Measurements from ENCODE around the gene PPFIA1.
"Not testable (repeated sequence)": the region's sequence is repeated elsewhere in the genome, so short reads cannot be mapped to it uniquely, and the experiment has no call there.

Gene PPFIA1

GRCh38 chr11:70251659-70252321, 18.7 kb upstream of the PPFIA1 start:
- no peak for DNase-seq (ENCODE audit: low read depth in 1 of 2, low spot score in 1 of 2)

GRCh38 chr11:70252844-70253243, 17.6 kb upstream of the PPFIA1 start:
- DNase-seq (ENCODE audit: low read depth in 1 of 2, low spot score in 1 of 2), result no peak

DNA sequence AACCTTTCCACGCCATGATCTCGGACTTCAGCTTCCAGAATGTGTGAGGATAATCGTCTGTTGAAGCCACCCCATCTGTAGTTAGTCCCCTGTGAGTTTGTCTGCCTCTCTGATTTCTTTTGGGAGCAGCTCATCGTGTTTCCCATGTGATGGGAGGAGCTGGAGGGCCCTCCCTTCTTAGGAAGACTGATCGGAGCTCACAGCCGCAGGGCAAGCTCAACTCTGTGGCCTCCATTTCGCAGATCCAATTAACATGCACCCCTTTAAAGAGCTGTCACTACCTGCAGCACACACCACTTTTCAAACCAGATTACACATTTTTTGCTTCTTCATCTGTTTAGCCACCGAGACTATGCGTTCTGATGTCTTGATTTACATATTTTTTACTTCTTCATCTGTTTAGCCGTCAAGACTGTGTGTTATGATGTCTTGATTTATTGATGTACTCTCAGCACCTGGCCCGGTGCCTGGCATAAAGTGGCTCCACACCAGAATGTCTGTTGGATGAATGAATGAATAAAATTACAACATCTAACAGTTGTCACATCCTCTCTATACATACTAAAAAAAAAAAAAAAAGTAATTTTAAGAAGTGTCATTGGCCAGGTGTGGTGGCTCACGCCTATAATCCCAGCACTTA, 14.9 kb upstream of the PPFIA1 start:
- DNase-seq (ENCODE audit: low read depth in 1 of 2, low spot score in 1 of 2), result no peak

DNA sequence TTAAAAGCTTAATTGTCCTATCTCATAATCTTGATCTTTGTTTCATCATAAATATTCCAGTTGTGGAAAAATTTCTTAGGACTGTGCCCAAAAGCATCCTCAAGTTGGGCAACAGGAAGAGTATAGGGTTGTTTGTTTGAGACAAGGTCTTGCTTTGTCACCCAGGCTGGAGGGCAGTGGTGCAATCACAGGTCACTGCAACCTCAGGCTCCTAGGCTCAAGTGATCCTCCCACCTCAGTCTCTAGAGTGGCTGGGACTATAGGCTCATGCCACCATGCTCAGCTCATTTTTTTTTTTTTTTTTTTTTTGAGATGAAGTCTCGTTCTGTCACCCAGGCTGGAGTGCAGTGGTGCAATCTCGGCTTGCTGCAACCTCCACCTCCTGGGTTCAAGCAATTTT, 11.4 kb upstream of the PPFIA1 start:
- DNase-seq (ENCODE audit: low read depth in 1 of 2, low spot score in 1 of 2), result not testable (repeated sequence)

DNA sequence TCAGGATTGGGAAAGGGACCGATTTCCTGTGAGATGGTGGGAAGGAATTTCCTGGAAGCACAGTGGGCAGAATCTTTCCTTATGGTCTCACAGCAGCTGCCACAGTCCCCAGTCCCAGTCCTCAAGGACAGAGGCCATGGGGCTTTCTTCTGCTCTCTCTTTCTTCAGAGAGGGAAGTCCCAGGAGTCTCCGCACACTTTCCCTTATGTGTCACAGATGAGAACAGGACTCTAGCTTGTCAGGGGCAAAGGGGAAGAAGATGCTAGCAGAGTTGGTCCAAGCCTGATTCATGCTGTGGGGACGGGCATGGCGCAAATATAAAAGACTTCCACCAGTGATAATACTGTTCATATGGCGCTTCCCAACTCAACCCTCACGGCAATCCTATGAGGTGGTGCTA, 7.5 kb upstream of the PPFIA1 start:
- no peak for DNase-seq (ENCODE audit: low read depth in 1 of 2, low spot score in 1 of 2)

GRCh38 chr11:70263363-70263762, 7.1 kb upstream of the PPFIA1 start:
- no peak for DNase-seq (ENCODE audit: low read depth in 1 of 2, low spot score in 1 of 2)

DNA sequence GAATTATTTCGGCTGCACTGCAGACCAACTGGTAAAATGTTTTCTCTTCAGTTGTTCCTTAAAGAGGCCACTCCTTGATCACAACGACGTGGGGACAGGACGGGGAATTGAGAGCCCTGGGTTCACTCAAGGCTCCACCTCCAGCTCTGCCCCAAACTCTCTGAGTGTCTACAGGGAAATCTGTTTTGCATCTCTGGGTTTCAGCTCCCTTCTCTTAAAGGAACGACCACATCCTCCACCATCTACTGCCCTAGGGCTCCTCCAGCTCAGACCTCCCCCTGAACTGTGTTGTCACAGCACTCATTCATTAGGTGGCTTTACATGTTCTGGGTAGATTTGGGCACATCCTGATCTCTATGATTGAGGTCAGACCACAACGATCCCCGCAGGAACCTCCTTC, 5.1 kb upstream of the PPFIA1 start:
- no peak for DNase-seq (ENCODE audit: low read depth in 1 of 2, low spot score in 1 of 2)

- no peak for DNase-seq (ENCODE audit: low read depth in 1 of 2, low spot score in 1 of 2)
Observed at GRCh38 chr11:70267405-70267950, 3.0 kb upstream of the PPFIA1 start.

DNA sequence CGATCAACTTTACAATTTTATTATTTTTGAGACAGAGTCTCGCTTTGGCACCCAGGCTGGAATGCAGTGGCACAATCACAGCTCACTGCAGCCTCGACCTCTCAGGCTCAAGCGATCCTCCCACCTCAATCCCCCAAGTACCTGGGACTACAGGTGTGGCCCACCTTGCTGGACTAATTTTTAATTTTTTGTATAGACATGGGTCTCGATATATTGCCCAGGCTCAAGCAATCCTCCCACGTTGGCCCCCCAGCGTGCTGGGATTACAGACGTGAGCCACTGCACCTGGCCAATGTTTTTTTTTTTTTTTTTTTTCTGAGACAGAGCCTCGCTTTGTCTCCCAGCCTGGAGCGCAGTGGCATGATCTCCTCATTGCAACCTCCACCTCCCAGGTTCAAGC, 2.0 kb upstream of the PPFIA1 start:
- no peak for DNase-seq (ENCODE audit: low read depth in 1 of 2, low spot score in 1 of 2)

DNA sequence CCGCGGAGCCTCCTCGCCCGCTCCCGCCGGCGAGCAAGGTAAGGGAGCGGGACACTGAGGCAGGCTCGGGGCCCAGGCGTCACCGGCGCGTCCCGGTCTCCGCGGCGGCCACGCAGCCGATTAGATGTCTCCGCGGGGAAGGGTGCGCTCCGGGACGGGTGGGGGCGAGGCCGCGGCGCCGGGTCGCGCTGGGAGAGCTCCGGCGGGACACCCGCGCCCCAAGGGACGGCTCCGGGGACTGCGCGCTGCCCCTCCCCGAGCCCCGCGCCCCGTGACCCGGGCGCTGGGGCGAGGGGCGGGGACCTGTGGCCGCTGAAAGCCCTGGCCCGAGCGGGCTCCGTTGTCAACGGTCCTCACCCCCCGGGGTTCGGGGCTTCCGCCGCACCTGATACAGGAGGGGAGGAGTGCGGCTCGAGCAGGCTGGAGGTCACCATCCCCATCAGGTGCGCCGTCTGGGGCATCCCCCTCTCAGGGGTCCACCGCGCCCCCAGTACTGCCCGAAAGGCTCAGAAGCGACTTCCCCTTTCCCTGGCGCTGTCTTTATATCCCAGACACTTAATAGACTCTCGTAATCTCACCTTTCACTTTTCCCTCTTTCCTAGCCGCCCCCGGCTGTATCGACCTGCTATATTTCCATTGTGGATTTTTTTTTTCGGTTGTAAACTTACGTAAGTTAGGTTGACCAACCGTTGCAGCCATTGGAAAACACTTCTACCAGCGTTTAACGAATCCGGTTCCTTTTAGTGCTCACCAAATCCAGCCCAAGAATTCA, 573 bp downstream of the PPFIA1 start:
- peak; percentile 9 to 22 for DNase-seq (ENCODE audit: low read depth in 1 of 2, low spot score in 1 of 2)

GRCh38 chr11:70271649-70271953, 1.1 kb downstream of the PPFIA1 start:
- no peak for DNase-seq (ENCODE audit: low read depth in 1 of 2, low spot score in 1 of 2)

DNA sequence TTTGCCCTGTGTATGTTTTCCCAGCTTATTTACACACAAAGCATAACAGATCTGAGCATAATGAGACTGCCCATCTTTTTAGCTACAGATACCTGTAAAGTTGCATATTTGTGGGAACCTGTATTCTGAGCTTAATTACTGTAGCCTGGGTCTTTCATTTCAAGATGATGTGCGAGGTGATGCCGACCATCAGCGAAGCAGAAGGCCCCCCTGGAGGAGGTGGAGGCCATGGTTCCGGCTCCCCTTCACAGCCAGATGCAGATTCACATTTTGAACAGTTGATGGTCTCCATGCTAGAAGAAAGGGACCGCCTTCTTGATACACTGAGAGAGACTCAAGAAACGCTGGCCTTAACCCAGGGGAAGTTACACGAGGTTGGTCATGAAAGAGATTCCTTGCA, 1.5 kb downstream of the PPFIA1 start:
- DNase-seq (ENCODE audit: low read depth in 1 of 2, low spot score in 1 of 2), result no peak

GRCh38 chr11:70278994-70279393, 8.5 kb downstream of the PPFIA1 start:
- no peak for DNase-seq (ENCODE audit: low read depth in 1 of 2, low spot score in 1 of 2)

DNA sequence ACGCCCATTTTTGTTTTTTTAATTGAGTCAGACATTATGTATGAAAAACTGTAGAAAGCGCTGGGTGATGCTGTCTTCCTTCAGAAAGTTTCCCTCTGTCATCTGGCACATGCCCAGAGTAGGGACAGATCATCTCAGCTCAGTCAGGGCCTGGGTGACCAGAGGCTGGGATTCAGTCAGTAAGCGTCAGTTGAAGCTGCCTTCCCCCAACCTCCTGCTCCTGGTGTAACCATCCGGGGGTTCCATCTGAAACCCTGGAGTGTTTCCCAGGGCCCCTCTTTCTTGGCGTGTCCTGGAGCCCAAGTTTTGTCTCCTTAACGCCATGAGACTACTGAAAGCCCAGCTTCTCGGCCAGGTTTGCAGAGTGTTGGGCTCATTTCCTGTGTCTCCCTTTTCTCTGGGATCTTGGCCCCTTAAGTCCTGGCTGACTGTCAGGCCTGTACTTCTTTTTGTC, 10.7 kb downstream of the PPFIA1 start:
- no peak for DNase-seq (ENCODE audit: low read depth in 1 of 2, low spot score in 1 of 2)

GRCh38 chr11:70282012-70282411, 11.5 kb downstream of the PPFIA1 start:
- DNase-seq (ENCODE audit: low read depth in 1 of 2, low spot score in 1 of 2), result no peak

- no peak for DNase-seq (ENCODE audit: low read depth in 1 of 2, low spot score in 1 of 2)
Observed at GRCh38 chr11:70288721-70289120, 18.2 kb downstream of the PPFIA1 start.

DNA sequence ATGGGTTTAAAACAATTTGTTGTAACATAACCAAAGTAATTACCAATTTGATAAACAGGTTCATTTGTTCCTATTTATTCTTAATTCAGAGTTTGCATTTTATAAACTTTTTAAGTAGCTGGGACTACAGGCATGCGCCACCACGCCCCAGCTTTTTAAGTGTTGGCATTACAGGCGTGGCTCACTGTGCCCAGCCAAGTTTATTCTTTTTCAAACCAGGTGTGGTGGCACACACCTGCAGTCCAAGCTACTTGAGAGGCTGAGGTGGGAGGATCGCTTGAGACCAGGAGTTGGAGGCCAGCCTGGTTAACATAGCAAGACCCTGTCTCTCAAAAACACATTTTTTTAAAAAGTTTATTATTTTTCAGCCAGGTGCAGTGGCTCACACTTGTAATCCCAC, 19.1 kb downstream of the PPFIA1 start:
- DNase-seq (ENCODE audit: low read depth in 1 of 2, low spot score in 1 of 2), result no peak

- DNase-seq (ENCODE audit: low read depth in 1 of 2, low spot score in 1 of 2), result no peak
Observed at GRCh38 chr11:70290361-70291065, 20.0 kb downstream of the PPFIA1 start.

- no peak for DNase-seq (ENCODE audit: low read depth in 1 of 2, low spot score in 1 of 2)
Observed at GRCh38 chr11:70292166-70292565, 21.7 kb downstream of the PPFIA1 start.

DNA sequence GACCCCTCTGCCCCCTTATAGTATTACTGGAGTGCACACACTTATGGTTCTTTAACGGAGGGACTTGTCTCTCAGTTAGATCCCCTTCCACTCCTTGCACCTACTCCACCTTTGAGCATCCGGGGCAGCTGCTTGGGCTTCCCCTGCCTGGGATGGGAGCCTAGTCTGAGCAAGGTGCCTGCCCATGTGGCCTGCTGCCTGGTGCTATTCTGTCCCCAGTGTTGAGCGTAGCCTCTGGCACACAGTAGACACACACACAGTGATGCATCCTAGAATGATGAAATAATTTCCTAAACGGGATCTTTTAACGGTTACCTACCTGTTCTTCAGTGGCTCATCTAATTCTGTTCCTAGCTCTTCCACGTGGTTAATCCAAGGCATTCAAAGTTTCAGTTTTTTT, 22.4 kb downstream of the PPFIA1 start:
- no peak for DNase-seq (ENCODE audit: low read depth in 1 of 2, low spot score in 1 of 2)

GRCh38 chr11:70295166-70295565, 24.7 kb downstream of the PPFIA1 start:
- not testable (repeated sequence) for DNase-seq (ENCODE audit: low read depth in 1 of 2, low spot score in 1 of 2)

DNA sequence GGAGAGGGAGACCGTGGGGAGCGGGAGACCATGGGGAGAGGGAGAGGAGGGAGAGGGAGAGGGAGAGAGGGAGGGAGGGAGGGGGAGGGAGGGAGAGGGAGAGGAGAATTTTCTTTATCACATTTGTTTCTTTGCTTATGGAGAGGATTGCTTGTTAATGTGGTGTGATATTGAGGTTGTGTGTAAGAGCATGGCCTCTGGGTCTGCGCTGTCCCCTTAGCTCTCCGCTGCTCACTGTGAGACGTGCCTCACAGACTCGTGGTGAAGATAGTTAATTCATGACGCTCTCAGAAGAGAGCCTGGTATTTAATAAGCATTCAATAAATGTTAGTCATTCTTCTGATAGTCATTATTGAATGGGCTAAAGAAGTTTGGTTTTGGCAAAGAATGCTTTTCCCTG, 26.2 kb downstream of the PPFIA1 start:
- no peak for DNase-seq (ENCODE audit: low read depth in 1 of 2, low spot score in 1 of 2)

Data from stimulated activated CD4-positive, alpha-beta T cell treated with anti-CD3 and anti-CD28 coated beads, Interleukin-15, amount 100 ng/mL, for 1 hour (primary cell).